Measurements from ENCODE around the gene DSP.

The DSP gene

DNA sequence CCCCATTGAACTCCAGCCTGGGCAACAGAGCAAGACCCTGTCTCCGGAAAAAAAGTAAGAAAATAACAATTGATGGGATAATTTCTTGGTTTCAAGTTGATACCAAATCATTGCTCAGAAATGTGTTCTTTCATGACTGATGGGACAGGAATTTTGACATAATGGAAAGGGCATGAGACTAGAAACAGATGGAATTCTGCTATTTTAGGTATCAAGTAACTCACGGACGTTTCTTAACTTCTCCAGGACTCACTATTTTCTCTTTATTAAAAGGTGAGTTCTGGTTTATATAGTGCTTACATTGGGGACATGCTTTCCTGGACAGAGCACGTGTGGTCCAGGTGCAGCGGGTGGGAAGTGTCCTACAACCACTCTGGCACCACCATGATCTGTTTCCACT, 6.0 kb upstream of the DSP start:
- no peak for DNase-seq (ENCODE audit: low spot score)

DNA sequence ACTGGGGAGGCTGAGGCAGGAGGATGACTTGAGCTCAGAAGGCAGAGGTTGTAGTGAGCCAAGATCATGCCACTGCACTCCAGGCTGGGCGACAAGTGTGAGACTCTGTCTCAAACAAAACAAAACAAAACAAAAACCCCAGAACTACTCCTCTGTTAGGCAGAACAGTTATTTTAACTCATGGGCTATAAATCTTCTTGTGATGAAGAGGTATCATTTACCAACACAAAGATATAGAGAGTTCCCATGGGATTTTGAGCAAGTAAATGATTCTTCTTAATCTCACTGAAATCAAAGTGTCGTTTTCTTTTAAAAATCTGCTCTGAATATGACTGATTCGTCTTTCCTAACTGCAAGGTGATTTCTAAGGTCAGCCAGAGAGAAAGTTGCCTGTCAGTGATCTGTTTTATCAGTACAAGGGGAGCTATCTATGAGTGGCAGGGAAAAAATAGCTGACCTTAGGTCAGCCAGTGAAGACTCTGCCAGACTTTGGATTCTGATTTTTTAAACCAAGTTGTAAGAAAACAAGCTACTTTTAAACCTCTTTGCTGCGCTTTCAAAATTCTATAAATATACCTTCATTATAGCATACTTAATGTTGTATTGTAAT, 3.8 kb upstream of the DSP start:
- DNase-seq (ENCODE audit: low spot score), result no peak

DNA sequence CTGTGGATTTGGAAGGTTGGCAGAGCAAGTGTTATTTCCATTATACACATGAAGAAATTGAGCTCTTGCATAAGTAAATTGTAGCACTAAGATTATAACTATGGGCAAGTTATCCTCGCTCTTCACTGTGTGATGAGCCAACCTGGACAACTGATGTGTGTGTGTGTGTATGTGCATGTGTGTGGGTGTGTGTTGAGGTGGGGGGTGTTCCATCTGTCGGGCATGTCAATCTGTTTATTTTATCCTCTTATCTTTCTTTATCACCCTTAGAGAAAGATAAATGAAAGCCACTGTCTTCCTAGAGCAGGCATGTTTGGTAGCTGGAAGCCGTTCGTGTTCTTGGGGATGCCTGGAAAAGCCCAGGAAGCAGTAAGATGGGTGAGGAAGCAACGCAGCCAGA, 3.0 kb upstream of the DSP start:
- DNase-seq (ENCODE audit: low spot score), result no peak

DNA sequence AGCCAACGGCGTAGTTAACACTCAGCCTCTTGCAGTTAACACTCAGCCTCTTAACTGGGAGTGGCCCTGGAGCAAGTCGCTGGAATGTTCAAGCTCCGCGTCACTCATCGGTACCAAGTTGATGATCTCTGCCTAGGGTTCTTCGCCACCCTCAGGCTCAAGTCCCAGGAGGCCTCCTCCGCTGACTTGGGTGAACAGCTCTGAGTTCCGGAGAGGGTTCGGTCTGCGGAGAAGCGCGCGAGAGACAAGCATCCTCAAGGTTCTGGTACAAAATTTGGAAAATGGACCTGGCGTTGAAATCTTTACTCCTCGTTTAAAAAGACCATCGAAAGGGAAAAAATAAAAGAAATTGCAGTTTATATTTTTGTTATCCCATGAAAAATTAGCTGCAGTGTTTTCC, 876 bp upstream of the DSP start:
- peak; percentile 58 for DNase-seq (ENCODE audit: low spot score)

DNA sequence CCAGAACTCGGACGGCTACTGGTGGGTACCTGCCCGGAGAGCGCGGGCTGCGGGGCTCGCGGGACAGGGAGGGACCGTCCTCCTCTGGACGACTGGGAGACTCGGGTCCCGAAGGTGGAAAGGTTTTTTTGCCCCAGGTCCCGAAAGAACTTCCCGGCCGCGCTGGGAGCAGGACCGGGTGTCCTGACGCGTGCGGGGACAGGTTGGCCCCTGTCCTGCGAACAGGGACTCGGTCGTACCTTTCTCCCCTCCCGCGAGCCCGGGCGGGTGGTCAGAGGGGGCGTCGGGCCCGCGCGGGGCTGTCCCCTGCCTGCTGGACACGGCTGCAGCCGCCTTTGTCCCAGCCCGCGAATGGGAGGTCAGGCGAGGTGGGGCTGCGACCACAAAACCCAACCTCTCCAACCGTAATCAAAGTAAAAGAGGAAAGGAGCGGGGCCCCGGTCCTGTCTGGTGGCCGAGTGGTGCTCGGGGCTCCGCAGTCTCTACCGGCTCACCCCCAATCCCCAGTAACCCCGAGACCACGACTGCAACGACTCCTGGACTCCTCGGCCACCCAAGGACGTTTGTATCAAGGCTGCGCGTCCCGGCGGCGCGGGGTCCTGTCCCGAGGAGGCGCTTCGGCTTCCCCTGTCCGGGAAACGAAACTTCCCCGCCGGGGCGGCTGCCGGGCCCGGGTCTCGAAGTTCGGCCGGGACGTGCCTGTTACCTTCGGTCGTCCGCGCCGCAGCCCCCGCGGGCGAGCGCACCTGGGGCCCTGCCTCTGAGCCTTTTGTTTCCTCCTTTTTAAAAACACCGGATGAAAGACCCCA, 798 bp downstream of the DSP start:
- DNase-seq (ENCODE audit: low spot score), result peak; percentile 84

DNA sequence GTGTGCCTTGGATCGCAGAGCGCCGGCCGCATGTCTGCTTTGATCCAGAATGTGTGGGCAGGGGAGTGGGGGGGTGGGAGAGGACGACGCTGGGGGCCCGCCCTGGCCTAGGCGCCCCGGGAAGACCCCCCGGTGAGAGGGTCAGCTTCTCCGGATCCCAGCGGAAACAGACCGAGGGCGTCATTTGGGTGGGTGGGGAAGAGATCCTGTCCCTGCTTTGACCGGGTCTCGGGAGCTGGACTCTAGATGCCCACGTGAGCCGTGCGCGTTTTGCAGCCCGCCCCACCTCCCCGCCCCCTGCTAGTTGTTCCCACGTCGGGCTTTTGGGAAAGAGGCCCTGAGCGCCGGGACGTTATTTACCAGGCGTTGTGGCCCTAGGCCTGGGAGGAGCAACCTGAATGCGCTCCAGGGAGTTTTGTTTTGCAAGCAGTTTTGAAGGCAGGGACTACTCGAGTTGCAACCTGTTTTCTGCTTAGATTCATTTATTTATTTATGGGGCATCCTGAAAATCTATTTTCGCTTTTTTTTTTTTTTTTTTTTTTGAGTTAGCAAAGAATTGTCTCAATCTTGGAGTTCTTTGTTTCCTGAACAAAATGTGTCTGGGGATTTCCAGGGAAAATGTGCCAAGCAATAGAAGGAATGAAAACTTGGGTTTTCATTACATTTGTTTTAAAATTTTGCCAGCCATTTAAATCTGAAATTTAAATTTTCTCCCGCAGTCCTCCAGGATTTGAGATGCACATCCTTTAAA, 1.6 kb downstream of the DSP start:
- DNase-seq (ENCODE audit: low spot score), result peak; percentile 79

DNA sequence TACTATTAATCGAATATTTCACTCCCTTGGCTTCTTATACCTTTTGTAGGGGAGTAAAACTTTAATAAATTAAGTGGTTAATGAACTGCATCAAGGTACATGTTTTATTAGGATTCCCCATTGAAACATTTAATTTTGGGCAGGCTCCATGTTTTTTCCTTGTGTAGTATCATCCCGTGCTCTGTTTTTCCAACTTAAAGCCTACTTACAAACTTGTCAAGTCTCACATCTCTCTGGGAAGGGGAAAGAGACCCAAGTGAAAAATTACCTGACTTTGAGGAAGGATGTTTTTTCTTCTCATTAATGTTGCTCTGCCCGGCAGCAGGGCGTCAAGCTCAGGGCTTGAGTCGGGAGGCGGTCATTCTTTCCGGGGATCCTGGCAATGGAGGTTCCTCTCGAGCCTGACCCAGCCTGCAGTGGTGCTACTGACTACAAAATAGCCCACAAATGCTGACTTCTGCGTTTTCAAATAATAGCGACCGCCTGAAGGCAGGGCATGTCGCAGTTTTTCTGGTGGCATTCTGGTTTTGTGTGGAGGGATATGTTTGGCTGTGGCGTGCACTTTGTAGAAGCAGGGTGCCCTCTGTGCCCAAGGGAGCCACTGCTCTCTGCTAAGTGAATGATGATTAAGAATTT, 2.4 kb downstream of the DSP start:
- DNase-seq (ENCODE audit: low spot score), result peak; percentile 52

DNA sequence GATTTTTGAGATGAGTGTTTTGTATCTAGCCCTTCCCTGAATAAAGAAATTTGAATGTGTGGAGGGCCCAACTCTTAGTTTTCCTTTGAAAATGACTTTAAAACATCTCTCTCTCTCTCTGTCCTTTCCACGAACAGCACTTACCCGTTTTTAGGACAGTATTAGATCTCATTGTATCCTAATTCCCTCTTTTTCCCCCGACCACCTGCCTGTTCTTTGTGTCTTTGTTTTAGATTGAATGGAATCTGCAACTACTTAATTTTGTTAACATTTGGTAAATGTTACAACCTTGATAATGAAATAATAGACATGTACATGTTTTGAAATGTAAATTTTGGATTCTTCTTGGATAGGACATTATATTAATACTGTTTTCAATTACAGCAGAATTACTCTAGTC, 3.1 kb downstream of the DSP start:
- no peak for DNase-seq (ENCODE audit: low spot score)

DNA sequence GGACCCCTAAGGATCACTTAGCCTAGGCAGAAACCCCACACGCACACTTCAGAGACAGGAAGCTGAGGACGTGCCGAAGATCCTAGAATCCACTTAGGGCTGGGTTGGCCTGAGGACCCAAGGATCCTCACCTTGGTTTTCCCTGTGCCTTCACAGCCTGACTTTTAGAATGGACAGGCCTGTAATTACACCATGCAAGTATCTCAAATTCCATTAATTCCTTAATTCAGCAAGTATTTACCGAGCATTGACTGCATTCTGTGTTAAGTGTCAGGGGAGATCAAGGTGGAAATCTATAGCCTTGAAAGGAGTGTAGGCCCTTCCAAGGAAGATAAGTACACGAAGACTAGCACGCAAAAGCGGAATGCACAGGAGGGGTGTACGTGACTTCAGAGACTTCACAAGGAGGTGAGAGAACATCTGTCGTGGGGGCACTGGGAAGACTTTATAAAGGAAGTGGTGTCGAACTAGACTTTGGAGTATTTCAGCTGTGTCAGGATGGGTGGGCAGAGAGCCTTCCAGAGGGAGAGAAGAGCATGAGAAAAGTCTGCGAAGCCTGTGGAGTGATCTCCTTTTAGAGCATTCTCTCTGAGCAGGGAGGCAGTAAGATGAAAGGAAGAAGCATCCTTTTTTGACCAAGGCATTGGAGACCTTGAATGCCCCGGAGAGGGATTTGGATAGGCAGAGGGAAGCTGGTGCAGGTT, 4.0 kb downstream of the DSP start:
- no peak for DNase-seq (ENCODE audit: low spot score)

DNA sequence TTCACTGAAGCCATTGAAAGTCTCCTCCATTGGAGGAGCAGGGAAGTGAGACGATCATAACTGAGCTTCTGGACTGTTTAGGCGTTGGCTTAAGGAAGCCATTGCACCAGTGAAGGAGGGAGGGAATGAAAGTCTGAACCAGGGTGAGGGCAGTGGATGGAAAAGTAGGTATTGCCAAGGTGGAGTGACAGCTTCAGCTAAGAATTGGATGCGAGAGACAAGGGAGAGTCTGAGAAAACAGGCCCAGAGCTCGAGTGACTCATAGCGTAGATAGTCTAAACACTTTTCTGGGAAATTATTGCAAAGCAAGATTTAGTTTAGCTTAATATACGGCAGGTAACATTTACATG, 4.5 kb downstream of the DSP start:
- no peak for DNase-seq (ENCODE audit: low spot score)

DNA sequence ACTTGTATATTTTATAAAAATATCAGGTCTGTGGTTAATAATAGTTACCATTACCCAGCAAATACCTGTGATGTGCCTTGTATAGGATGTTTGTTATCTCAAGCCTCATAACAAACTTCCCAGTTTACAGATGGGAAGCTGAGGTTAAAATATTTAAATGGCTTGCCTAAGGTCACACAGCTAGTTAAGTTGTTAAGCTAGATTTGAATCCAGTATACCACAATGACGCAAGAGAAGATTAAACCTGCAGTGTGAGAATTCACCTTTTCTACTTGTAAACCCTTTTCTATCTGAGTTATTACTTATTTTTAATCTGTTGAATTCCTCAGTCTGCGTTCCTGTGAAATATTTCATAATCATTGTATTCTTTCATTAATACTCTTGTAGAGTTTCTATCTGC, 4.9 kb downstream of the DSP start:
- no peak for DNase-seq (ENCODE audit: low spot score)

DNA sequence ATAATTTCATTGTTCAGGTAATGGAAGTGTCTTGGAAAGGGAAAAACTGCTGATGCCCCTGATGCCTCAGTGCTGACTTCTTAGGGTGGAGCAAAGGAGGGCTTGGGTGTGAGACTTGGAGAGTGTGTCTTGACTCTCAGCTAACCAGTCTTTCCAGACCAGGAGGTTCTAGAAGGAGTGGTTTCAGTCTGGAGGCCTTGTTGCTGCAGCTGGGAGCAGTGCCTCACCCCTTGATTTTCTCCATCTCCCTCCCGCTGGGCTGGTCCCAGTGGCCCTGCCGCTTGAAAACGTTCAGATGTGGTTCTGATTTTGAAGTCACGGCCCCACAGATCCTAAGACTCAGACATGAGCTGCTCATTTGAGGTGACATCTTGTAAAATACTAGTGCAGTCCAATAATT, 5.4 kb downstream of the DSP start:
- DNase-seq (ENCODE audit: low spot score), result no peak

DNA sequence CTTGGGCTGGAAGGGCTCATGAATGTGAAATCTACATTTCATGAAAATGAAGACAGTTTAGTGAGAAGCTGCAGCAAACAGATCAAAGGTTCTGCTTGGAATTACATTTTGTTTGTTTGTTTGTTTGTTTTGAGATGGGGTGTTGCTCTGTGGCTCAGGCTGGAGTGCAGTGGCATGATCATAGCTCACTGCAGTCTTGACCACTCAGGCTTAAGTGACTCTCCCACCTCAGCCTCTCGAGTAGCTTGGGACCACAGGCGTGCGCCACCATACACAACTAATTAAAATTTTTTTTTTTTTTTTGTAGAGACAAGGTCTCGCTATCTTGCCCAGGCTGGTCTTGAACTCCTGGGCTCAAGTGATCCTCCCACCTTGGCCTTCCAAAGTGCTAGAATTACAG, 5.8 kb downstream of the DSP start:
- no peak for DNase-seq (ENCODE audit: low spot score)

DNA sequence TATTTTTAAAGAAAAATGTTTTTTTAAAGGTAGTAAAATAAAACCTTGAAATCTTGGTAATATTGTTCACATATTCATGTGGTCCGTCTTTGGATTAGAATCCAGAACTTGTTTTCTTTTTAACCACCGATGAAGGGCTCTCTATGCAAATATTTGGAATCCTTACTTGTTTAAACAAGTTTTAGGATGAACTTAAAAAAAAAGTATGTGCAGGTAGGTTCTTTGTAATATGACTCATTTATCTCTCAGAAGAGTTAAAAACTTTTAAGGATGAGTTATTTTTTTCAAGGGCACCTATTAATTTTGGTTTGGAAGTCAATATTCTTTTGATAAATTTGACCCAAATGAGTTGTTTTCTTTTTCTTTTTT, 8.9 kb downstream of the DSP start:
- no peak for DNase-seq (ENCODE audit: low spot score)

DNA sequence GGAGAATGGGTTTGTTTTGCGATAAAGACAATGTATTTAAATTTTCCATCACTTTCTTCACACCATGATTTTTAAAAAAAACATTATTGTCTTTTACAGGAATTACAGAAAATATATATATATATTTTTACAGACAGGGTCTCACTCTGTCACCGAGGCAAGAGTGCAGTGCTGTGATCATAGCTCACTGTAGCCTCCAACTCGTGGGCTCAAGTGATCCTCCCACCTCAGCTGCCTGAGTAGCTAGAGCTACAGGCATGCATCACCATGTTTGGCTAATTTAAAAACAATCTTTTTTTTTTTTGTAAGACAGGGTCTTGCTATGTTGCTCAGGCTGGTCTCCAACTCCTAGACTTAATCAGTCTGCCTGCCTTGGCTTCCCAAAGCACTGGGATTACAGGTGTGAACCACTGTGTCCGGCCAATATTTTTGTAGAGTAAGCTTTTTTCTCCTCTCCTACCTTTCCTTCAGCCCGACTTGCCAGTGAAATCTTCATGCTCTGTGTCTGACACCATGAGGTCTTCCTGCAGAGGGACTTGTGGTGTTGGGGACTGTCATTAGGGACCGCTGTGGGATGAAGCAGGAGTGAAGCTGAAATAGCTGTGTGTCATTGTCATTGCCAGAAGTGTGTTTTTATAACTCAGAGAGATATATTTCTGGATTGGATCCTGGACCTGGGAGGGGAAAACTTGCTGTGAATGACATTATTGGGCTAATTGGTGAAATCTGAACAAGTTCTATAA, 13.2 kb downstream of the DSP start:
- DNase-seq (ENCODE audit: low spot score), result no peak

DNA sequence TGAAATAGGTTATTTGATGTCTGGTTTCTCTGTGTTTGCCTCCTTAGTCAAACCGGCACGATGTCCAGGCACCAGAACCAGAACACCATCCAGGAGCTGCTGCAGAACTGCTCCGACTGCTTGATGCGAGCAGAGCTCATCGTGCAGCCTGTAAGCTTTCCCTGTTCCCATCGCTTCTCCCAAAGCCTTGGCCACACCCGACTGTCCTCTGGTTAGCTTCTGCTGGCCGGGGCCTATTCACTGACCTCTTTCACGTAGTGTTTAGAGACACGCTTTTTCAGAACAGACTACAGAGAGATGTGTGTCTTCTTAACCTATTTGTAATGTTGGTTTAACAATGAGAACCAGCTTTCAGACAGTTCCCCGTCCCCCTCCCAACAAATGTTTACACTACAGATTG, 14.2 kb downstream of the DSP start:
- DNase-seq (ENCODE audit: low spot score), result no peak

DNA sequence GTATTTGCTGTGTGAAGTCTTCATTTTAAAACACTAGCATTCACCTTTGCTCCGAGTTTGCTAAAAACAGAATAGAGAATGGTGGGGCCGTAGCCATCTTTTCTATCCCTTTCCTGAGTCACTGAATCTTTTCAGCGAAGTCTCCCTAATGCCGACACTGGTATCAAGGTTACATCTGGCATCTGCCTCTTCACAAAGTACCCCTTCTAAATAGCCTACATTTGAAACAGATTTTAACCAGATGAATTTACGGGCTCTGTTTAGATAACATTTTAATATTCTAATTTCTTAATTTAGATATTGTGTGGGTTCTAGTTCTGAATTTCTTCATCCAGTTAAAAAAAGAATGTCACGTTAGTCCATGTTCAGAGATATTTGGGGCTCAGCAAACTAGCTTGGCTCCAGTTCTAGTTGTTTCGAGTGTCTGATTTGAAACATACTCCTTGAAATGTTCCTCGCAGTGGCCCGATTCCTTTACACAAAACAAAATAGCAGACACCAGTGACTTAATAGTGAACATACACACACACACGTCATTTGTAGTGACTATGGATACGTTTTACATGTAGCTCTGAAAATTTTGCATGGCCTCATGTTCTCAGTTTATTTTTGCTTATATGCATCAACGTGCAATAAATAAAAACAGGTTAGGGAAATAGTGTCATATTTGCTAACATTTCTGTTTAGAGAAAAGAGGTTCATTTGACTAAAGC, 15.1 kb downstream of the DSP start:
- DNase-seq (ENCODE audit: low spot score), result no peak

DNA sequence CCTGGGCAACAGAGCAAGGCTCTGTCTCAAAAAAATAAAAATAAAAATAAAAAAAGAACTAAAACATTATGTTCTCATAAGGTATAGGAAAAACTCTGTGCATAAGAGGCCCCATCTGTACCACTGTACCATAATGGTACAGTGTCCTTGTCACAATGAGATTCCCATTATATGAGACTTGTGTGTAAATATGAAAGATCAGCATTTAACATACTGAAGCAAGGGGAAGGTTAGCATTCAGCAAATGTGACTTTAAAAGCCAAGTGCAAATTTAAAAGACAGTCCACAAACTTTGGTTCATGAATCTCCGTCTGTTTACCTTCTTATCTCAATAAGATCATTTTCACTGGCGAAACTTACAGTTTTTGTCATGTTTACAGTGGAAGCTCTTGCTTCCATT, 16.2 kb downstream of the DSP start:
- DNase-seq (ENCODE audit: low spot score), result no peak

DNA sequence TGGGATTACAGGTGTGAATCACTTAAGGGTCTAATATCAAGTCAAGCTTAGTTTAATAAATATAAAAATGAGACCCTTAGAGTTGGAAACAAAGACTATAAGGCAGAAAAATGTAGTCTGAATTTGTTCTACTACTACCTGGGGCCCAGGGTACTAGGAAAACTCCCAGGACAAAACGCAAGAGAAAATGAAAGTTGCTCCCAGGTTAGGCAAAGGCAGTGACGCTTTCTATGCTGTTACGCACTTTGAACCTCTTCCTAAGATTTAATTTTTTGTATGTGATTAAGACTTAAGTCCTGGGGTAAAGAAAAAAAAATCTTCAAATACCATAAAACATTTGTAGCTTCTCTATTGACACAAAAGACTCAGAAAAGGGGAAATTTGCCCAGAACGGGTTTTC, 17.3 kb downstream of the DSP start:
- DNase-seq (ENCODE audit: low spot score), result no peak

DNA sequence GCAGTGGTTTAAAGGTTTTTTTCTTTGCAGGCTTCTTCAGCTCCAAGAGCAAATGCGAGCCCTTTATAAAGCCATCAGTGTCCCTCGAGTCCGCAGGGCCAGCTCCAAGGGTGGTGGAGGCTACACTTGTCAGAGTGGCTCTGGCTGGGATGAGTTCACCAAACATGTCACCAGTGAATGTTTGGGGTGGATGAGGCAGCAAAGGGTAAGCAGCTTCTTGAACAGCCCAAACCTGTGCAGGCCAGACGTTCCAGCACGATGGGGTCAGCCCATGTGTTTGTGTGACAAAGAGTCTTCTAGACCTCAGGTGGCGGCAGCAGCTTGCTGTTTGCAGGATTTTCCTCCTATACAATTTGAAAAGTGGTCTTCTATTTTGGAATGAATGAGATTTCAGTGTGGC, 17.7 kb downstream of the DSP start:
- DNase-seq (ENCODE audit: low spot score), result no peak
